ENCODE measurements around the gene PRELID3B.

Gene PRELID3B

GRCh38 chr20:58997141-58997770, 45.3 kb downstream of the PRELID3B start:
- DNase-seq, result no peak

- no peak for DNase-seq
Observed at GRCh38 chr20:58996226-58996611, 46.4 kb downstream of the PRELID3B start.

- no peak for DNase-seq
Observed at GRCh38 chr20:58995461-58996225, 46.9 kb downstream of the PRELID3B start.

DNA sequence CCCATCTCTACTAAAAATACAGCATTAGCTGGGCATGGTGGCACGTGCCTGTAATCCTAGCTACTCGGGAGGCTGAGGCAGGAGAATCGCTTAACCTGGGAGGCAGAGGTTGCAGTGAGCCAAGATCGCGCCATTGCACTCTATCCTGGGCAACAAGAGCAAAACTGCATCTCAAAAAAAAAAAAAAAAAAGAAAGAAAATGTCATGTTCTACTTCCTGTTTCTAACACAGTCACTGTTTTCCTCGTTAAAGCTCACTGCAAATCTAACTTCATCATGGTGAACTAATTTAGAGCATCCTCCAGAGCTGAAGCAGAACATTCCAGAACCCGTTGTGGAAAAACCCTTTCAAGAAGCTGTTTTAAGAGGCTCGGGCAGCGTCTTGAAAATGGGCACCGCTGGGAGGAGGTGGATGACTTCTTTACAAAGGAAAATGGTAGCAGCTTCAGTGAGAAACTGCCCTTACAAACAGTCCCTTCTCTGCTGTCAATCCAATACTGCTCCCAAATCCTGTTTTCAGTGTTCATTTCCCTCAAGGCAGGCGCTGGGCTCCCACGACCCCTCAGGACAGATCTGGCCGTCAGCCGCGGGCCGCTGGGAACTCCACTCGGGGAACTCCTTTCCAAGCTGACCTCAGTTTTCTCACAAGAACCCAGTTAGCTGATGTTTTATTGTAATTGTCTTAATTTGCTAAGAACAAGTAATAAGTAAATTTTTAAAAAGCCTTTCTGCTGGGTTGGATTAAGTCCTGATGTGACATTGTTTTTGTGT, 48.0 kb downstream of the PRELID3B start:
- DNase-seq, result no peak

- DNase-seq, result no peak
Observed at GRCh38 chr20:58993332-58994248, 49.0 kb downstream of the PRELID3B start.

DNA sequence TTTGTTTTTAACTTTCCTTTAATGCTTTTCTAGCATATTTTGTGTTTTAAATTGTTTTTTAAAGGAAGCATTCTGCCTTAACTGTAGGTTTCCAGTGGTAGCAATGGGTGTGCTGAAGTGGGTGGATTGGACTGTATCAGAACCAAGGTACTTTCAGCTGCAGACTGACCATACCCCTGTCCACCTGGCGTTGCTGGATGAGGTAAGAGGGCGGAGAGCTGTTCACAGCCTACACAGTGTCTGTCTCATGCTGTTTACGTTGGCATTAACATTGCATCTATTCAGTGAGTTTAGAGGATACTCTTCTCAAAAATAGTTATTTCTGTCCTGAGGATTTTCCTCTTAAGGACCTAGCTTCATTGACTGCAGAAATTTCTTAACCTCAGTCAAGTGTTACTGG, 49.7 kb downstream of the PRELID3B start:
- no peak for DNase-seq

GRCh38 chr20:58991715-58992114, 50.9 kb downstream of the PRELID3B start:
- DNase-seq, result no peak

- no peak for DNase-seq
Observed at GRCh38 chr20:58990651-58991445, 51.7 kb downstream of the PRELID3B start.

- no peak for DNase-seq
Observed at GRCh38 chr20:58989196-58989595, 53.4 kb downstream of the PRELID3B start.

GRCh38 chr20:58988565-58988882, 54.1 kb downstream of the PRELID3B start:
- DNase-seq, result no peak

DNA sequence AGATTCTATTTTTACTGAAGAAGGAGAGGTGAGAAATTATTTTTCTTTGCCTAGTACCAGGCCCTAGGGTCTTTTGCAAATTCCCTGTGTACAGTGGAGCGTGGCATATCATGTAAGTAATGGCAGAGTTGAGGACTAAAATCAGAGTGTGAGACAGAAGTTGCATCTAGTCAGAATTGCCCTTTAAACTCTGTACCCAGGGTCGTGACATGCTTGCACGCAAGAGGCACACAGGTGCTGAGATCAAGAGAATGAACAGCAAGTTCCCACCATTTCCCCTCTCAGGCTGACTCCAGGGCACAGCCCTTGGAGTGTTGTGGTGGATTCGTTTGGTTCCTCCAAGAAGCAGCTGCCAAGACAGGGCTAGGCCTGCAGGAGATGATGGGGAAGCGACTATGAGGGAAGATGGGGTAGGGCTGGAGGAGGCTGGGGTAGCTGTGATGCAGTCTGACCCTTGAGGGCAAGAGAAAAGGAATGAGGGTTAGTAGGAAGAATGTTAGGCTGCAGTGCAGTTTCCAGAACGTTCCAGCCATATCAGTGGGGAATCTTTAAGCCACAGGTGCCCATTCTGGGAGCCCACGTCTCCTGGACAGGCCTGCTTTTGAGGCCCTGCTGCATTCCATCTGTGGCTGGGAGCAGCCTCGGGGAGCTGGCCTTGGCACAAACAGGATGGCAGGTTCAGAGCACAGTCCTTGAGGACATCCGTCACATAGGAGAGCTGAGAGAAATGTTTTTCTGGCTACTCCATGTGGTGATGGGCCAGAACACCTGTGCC, 54.6 kb downstream of the PRELID3B start:
- no peak for DNase-seq

GRCh38 chr20:58986968-58987517, 55.5 kb downstream of the PRELID3B start:
- no peak for DNase-seq

- DNase-seq, result no peak
Observed at GRCh38 chr20:58986286-58986967, 56.2 kb downstream of the PRELID3B start.

DNA sequence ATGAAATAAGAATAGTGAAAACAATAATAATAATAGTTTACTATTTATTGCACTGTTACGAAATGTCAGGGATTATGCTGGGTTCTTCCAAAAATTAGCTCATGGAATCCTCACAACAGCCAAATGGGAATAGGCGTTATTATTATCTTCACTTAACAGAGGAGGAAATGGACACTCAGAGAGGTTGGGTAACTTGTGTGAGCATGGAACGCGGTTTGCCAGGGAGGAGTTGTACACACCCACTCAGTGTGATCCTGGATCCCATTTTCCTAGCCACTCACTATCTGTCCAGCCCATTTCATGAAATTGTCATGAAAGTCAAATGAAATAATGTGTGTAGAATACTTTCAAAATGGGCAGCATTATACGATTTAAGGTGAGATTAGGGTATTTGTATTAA, 56.9 kb downstream of the PRELID3B start:
- DNase-seq, result no peak

GRCh38 chr20:58984691-58985090, 57.9 kb downstream of the PRELID3B start:
- DNase-seq, result no peak
